Esophagus muscularis mucosa (tissue), 4 donors: Measurements from ENCODE around the gene PXDN. TPM values are rescaled to one million over a fixed set of nuclear protein-coding genes. Genes with fewer than 3 reads are reported as not detected.
"Not testable (repeated sequence)": the region's sequence is repeated elsewhere in the genome, so short reads cannot be mapped to it uniquely, and the experiment has no call there.

Experiments used
- DNase-seq: peaks from one replicate; pipeline ENCODE4 v3.0.0-alpha.2; 2017; ENCODE audit errors: extremely low spot score
- H3K27ac ChIP-seq, 4 donors: fragments of 200-600 bp; sonication (generic); replicated peaks in 1 of 4; 1 replicate in 3 of 4; 2 replicates in 1 of 4; pipeline ENCODE4 v1.5.1; 2016 to 2019; ENCODE audit warnings: mild to moderate bottlenecking in 1 of 4
- H3K27me3 ChIP-seq, 4 donors: fragments of 200-600 bp; sonication (generic); one replicate each; pipeline versions ENCODE4 v1.5.1 to v1.6.0; 2016 to 2019
- H3K36me3 ChIP-seq, 4 donors: fragments of 200-600 bp; sonication (generic); one replicate each; pipeline ENCODE4 v1.5.1; 2016 to 2019
- H3K4me1 ChIP-seq, 4 donors: fragments of 200-600 bp; sonication (generic); one replicate each; pipeline ENCODE4 v1.5.1; 2016 to 2019
- H3K4me3 ChIP-seq, 4 donors: fragments of 200-600 bp; sonication (generic); 1 replicate in 2 of 4; 2 replicates in 2 of 4; pipeline ENCODE4 v1.5.1; 2016 to 2019; ENCODE audit warnings: mild to moderate bottlenecking in 4 of 4, moderate library complexity in 1 of 4
- H3K9me3 ChIP-seq, 4 donors: fragments of 200-600 bp; sonication (generic); 1 replicate in 3 of 4; 2 replicates in 1 of 4; pipeline ENCODE4 v1.5.1; 2016 to 2019
- CTCF ChIP-seq, 3 experiments: fragments of 200-600 bp in 2 of 3; fragments of 450-650 bp in 1 of 3; sonication (generic) in 2 of 3; IDR thresholded peaks; one replicate each; pipeline ENCODE4 v1.5.1; 2017 to 2019; ENCODE audit warnings: antibody characterized with exemption in 3 of 3, mild to moderate bottlenecking in 2 of 3, moderate library complexity in 1 of 3
- EP300 ChIP-seq: sonication (generic); formaldehyde crosslinking; IDR thresholded peaks from one replicate; pipeline ENCODE4 v1.6.1; 2017; ENCODE audit warnings: antibody characterized with exemption
- POLR2A ChIP-seq: fragments of 450-650 bp; IDR thresholded peaks from one replicate; pipeline ENCODE4 v1.6.1; 2017; ENCODE audit warnings: antibody characterized with exemption, moderate library complexity, mild to moderate bottlenecking, low read depth
- POLR2AphosphoS5 ChIP-seq, 2 donors: sonication (generic); formaldehyde crosslinking; IDR thresholded peaks; one replicate each; pipeline ENCODE4 v1.6.1; 2017; ENCODE audit warnings: antibody characterized with exemption in 2 of 2
- WGBS: methylation state at CpG from one replicate; pipeline ENCODE4 v1.1.5; 2018; 5-methylcytosine and 5-hydroxymethylcytosine counted together
- intact Hi-C: fragments of 100-400 bp; cut with DNase I; formaldehyde crosslinking; loops from one replicate; pipeline ENCODE4 v1.15.1; 2023
- total RNA-seq, 4 donors: library from RNA; depleted of rRNA; stranded (reverse); fragments of >200 nt; gene quantifications; one replicate each; pipeline versions ENCODE4 v1.1.0 to v1.2.1, GENCODE V29; 2016

PXDN gene
- total RNA-seq, 4 donors from 2014 or later: 19.9 to 81.6 (median 50.1) TPM

GRCh38 chr2:1716441-1716840 is 27.9 kb downstream of the PXDN start:
- WGBS: 88% methylated on average over 9 of the region's 9 CpGs
- Histone ChIP-seq H3K9me3 (no peaks in the 10 kb centered on the region), H3K27me3 (no peaks in the 10 kb centered on the region), H3K36me3 (no peaks in the 10 kb centered on the region), H3K4me3 (no peak overlapping the region), H3K4me1 (peaks cover 55 to 80% (median 69%) of the 10 kb centered on the region in 4 donors), H3K27ac (peak overlapping the region; percentile 38 to 64 (median 46))
- intact Hi-C loops: no loop called here
- TF ChIP-seq POLR2A (no peak), EP300 (no peak), POLR2AphosphoS5 (IDR thresholded peaks at IDR 0.05) (no peak), CTCF (IDR thresholded peaks at IDR 0.05) (no peak)
- DNase-seq: no peak

- intact Hi-C loops: not testable (repeated sequence)
Measured at GRCh38 chr2:1716014-1716305, 28.4 kb downstream of the PXDN start.

GRCh38 chr2:1715184-1716013 is 28.9 kb downstream of the PXDN start:
- 72% methylated on average over 22 of the region's 22 CpGs for WGBS
- Histone ChIP-seq H3K9me3 (no peaks in the 10 kb centered on the region), H3K4me1 (peaks cover 47 to 71% (median 59%) of the 10 kb centered on the region in 4 donors), H3K36me3 (no peaks in the 10 kb centered on the region), H3K27me3 (no peaks in the 10 kb centered on the region), H3K27ac (peak overlapping the region; percentile 31 to 65 (median 52)), H3K4me3 (no peak overlapping the region)
- intact Hi-C loops: no loop called here
- no peak for DNase-seq
- TF ChIP-seq EP300: no peak
- no peak for TF ChIP-seq POLR2A
- TF ChIP-seq POLR2AphosphoS5 (IDR thresholded peaks at IDR 0.05): peak; percentile 15 to 22
- no peak for TF ChIP-seq CTCF (IDR thresholded peaks at IDR 0.05)

More at GRCh38 chr2:1716014-1716305, 28.4 kb downstream of the PXDN start:
- DNase-seq, H3K9me3 ChIP-seq, H3K4me3 ChIP-seq, H3K27me3 ChIP-seq, H3K36me3 ChIP-seq: not testable (repeated sequence)
- Histone ChIP-seq H3K27ac (peak overlapping the region; percentile 40 to 65 (median 52)), H3K4me1 (peaks cover 53 to 77% (median 64%) of the 10 kb centered on the region in 4 donors)
- WGBS: 100% methylated on average over 1 of the region's 2 CpGs

- no peaks in the 10 kb centered on the region for H3K9me3 ChIP-seq
- H3K4me3 ChIP-seq: no peak overlapping the region
- TF ChIP-seq CTCF (IDR thresholded peaks at IDR 0.05) (no peak), EP300 (no peak), POLR2A (no peak), POLR2AphosphoS5 (IDR thresholded peaks at IDR 0.05) (no peak)
- no peaks in the 10 kb centered on the region for H3K36me3 ChIP-seq
- H3K27ac ChIP-seq: peak overlapping the region; percentile 19 to 65 (median 29)
- intact Hi-C loops: no loop called here
- H3K27me3 ChIP-seq: no peaks in the 10 kb centered on the region
- H3K4me1 ChIP-seq: peaks cover 51 to 75% (median 60%) of the 10 kb centered on the region in 4 donors
- 92% methylated on average over 17 of the region's 17 CpGs for WGBS
- DNase-seq: no peak
Measured at GRCh38 chr2:1714291-1715064, 29.8 kb downstream of the PXDN start.

- Histone ChIP-seq H3K36me3 (no peaks in the 10 kb centered on the region), H3K27ac (peak overlapping the region in 1 of 4 donors; percentile 27), H3K27me3 (no peaks in the 10 kb centered on the region), H3K4me1 (peaks cover 52 to 75% (median 61%) of the 10 kb centered on the region in 4 donors), H3K9me3 (no peaks in the 10 kb centered on the region), H3K4me3 (no peak overlapping the region)
- no peak for DNase-seq
- no peak for TF ChIP-seq EP300
- TF ChIP-seq POLR2AphosphoS5 (IDR thresholded peaks at IDR 0.05): no peak
- TF ChIP-seq POLR2A: no peak
- TF ChIP-seq CTCF (IDR thresholded peaks at IDR 0.05): no peak
- WGBS: 88% methylated on average over 10 of the region's 10 CpGs
- intact Hi-C loops: no loop called here
Measured at GRCh38 chr2:1713839-1714236, 30.5 kb downstream of the PXDN start.
